Panc1 (cell line): ENCODE data around the gene PRKAG2.

Source experiments
- POLR2AphosphoS5 ChIP-seq: IDR thresholded peaks from 2 replicates; pipeline ENCODE4 v1.6.1; 2012; ENCODE audit warnings: mild to moderate bottlenecking, low read depth, low read length, moderate library complexity
- REST ChIP-seq, 2 experiments: IDR thresholded peaks; 2 replicates each; pipeline ENCODE4 v1.6.1; 2011 to 2012; ENCODE audit warnings: low read depth in 2 of 2, control low read depth in 1 of 2, low read length in 1 of 2, mild to moderate bottlenecking in 1 of 2, moderate library complexity in 1 of 2; ENCODE audit not compliant: insufficient read depth in 1 of 2
- TCF7L2 ChIP-seq: IDR thresholded peaks from 2 replicates; pipeline ENCODE4 v1.6.1; 2011; ENCODE audit warnings: mild to moderate bottlenecking, low read depth, low read length, inconsistent platforms
- TF ChIP-seq, protein P1 (sequence below): fragments of 450-650 bp; IDR thresholded peaks from 2 replicates; pipeline ENCODE4 v1.5.1; 2017; ENCODE audit warnings: mild to moderate bottlenecking

DNA sequence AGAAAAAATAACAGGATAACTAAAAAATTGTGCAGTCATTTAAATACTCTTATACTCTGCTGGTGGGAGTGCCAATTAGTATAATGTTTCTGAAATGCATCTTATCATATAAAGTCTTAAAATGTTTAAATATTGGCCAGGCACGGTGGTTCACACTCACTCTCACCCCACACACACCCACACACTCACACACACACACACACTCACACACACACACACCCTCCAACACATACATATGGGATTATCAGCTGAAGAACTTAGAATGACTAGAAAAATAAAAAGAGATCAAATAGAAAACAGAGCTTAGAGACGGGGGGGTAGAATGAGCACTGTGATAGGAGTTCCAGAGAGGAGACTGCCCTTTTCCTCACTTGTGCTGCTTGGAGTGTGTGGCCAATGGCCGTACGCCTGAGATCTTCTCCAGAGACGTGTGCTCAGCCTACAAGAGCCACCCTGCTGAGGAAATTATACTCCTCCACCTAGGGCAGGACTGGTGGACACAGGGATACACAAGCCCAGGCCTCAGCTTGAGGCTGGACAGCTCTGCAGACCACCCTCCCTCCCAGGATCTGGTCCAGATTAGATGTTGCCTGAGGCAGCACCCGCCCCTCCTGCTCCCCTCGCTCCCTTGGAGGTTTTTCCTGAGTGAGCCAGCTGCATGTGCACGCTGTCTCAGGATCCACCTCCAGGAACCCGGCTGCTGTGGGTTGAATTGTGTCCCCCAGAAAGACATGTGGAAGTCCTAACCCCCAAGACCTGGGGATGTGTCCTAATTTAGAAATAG lies 26.5 kb upstream of the PRKAG2 start:
- TF ChIP-seq, protein P1, sequence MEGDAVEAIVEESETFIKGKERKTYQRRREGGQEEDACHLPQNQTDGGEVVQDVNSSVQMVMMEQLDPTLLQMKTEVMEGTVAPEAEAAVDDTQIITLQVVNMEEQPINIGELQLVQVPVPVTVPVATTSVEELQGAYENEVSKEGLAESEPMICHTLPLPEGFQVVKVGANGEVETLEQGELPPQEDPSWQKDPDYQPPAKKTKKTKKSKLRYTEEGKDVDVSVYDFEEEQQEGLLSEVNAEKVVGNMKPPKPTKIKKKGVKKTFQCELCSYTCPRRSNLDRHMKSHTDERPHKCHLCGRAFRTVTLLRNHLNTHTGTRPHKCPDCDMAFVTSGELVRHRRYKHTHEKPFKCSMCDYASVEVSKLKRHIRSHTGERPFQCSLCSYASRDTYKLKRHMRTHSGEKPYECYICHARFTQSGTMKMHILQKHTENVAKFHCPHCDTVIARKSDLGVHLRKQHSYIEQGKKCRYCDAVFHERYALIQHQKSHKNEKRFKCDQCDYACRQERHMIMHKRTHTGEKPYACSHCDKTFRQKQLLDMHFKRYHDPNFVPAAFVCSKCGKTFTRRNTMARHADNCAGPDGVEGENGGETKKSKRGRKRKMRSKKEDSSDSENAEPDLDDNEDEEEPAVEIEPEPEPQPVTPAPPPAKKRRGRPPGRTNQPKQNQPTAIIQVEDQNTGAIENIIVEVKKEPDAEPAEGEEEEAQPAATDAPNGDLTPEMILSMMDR, result no peak
- no peak for TF ChIP-seq TCF7L2
- no peak for TF ChIP-seq REST (IDR thresholded peaks at IDR 0.05; ENCODE audit: insufficient read depth in 1 of 2, low read depth in 2 of 2, low read length in 1 of 2)
- TF ChIP-seq POLR2AphosphoS5, result no peak
